ENCODE data around the gene COPZ1. TPM values are rescaled to one million over a fixed set of nuclear protein-coding genes. Genes with fewer than 3 reads are reported as not detected.

The COPZ1 gene
- total and polyA plus RNA-seq, 9 of the 15 experiments (the other 6 are each of a cell fraction or from before 2014, with no cell fraction given), result 137 to 487 (median 233) TPM

GRCh38 chr12:54286042-54287030 lies 38.6 kb upstream of the COPZ1 start (continued):
- TF ChIP-seq DNMT1 (IDR thresholded peaks at IDR 0.05) (no peak), EP400 (IDR thresholded peaks at IDR 0.05) (peak; percentile 8; the same call in 1 of the 2 replicates), CREM (IDR thresholded peaks at IDR 0.05; ENCODE audit: low read depth) (peak; percentile 50; the same call in 1 of the 2 replicates), SPI1 (IDR thresholded peaks at IDR 0.05; ENCODE audit: borderline replicate concordance, low read depth, low read length) (peak; percentile 25; the same call in 1 of the 2 replicates), CBFB (CRISPR knock-in tag; IDR thresholded peaks at IDR 0.05) (no peak), ZNF778 (CRISPR knock-in tag; IDR thresholded peaks at IDR 0.05) (no peak), STAT5A (IDR thresholded peaks at IDR 0.05; ENCODE audit: borderline replicate concordance, low read length) (peak; percentile 64; the same call in 1 of the 2 replicates), NFRKB (IDR thresholded peaks at IDR 0.05; ENCODE audit: low read depth) (no peak), ZNF830 (CRISPR knock-in tag; IDR thresholded peaks at IDR 0.05) (no peak), PHB (CRISPR knock-in tag; IDR thresholded peaks at IDR 0.05) (no peak), SREBF2 (CRISPR knock-in tag; IDR thresholded peaks at IDR 0.05) (no peak), PURB (CRISPR knock-in tag; IDR thresholded peaks at IDR 0.05; ENCODE audit: low read depth) (no peak), HSF4 (CRISPR knock-in tag; IDR thresholded peaks at IDR 0.05; ENCODE audit: borderline replicate concordance) (no peak), FOXA1 (IDR thresholded peaks at IDR 0.05; ENCODE audit: borderline replicate concordance) (no peak), KLF13 (tag; IDR thresholded peaks at IDR 0.05; ENCODE audit: borderline replicate concordance, low read depth) (no peak), KAT2B (IDR thresholded peaks at IDR 0.05; ENCODE audit: low read depth, low read length) (no peak), SMARCE1 (IDR thresholded peaks at IDR 0.05) (peak; percentile 16; the same call in 1 of the 2 replicates), TBL1XR1 (IDR thresholded peaks at IDR 0.05; ENCODE audit: low read length in 2 of 2) (peak; percentile 21 to 75; a peak in 2 of 4 replicates), SMARCC2 (IDR thresholded peaks at IDR 0.05; ENCODE audit: low read depth) (no peak), ETS2 (tag; IDR thresholded peaks at IDR 0.05; ENCODE audit: borderline replicate concordance, poor library complexity, severe bottlenecking) (no peak), RBM25 (IDR thresholded peaks at IDR 0.05; ENCODE audit: low read depth, low read length, severe bottlenecking) (no peak), ZNF408 (CRISPR knock-in tag; IDR thresholded peaks at IDR 0.05; ENCODE audit: low read depth) (no peak), CHD1 (IDR thresholded peaks at IDR 0.05; ENCODE audit: low read length) (peak; percentile 33), USF2 (CRISPR knock-in tag; IDR thresholded peaks at IDR 0.05) (no peak), ZNF445 (CRISPR knock-in tag; IDR thresholded peaks at IDR 0.05; ENCODE audit: low read depth) (no peak)
- TF ChIP-seq, protein P1, sequence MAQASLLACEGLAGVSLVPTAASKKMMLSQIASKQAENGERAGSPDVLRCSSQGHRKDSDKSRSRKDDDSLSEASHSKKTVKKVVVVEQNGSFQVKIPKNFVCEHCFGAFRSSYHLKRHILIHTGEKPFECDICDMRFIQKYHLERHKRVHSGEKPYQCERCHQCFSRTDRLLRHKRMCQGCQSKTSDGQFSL (CRISPR knock-in tag; IDR thresholded peaks at IDR 0.05), result no peak
- TF ChIP-seq, protein P1 (tag; IDR thresholded peaks at IDR 0.05), result no peak
